ENCODE measurements around the gene OR4C3.
"Not testable (repeated sequence)": the region's sequence is repeated elsewhere in the genome, so short reads cannot be mapped to it uniquely, and the experiment has no call there.

The OR4C3 gene

DNA sequence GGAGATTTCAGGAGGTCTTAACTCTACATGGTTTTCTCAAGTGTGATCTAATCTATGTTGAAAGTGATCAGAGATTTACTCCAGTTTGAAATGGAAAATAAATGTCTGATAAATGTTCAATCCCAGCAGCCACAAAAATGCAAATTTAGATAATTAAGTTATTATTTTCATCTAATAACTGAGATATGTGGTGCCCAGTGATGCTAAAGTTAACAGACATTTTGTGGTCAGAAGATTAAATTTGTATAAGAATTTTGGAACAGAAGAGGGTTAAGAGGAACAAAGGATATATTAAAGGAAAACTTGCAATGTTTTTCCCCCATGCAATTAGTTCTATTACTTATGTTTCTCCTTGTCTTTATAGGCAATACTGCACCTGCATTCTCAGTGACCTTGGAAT, at the start of gene OR4C3:
Gene OR4C3, plus strand, starts transcription at position 301 of the 400 bp plus-strand sequence. CDS start 102 bp downstream, outside the sequence.
- FAIRE-seq; DNase-seq (ENCODE audit: insufficient read length, low spot score): not testable (repeated sequence)

DNA sequence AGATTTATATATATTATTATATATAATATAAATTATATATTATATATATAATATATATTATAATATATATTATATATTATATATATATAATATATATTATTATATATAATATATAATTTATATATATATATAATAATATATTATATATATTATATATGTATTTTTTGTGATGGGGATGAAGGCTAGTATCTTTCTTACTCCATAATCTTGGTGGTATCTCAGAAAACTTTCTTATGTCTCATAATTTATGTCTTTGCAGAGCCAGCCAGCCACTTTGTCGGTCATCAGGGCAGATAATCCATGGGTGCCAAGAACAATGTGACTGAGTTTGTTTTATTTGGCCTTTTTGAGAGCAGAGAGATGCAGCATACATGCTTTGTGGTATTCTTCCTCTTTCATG, 18.8 kb upstream of the OR4C3 start, which contains the start of gene OR4S1:
Gene OR4S1, plus strand, starts transcription at position 301 of the 400 bp plus-strand sequence. Its CDS starts 0 bp downstream, at position 301.
- FAIRE-seq (no peak), DNase-seq (ENCODE audit: insufficient read length, low spot score) (no peak)
- TF ChIP-seq, protein P1, sequence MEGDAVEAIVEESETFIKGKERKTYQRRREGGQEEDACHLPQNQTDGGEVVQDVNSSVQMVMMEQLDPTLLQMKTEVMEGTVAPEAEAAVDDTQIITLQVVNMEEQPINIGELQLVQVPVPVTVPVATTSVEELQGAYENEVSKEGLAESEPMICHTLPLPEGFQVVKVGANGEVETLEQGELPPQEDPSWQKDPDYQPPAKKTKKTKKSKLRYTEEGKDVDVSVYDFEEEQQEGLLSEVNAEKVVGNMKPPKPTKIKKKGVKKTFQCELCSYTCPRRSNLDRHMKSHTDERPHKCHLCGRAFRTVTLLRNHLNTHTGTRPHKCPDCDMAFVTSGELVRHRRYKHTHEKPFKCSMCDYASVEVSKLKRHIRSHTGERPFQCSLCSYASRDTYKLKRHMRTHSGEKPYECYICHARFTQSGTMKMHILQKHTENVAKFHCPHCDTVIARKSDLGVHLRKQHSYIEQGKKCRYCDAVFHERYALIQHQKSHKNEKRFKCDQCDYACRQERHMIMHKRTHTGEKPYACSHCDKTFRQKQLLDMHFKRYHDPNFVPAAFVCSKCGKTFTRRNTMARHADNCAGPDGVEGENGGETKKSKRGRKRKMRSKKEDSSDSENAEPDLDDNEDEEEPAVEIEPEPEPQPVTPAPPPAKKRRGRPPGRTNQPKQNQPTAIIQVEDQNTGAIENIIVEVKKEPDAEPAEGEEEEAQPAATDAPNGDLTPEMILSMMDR (IDR thresholded peaks at IDR 0.05; ENCODE audit: insufficient read depth, missing control alignments), result no peak

DNA sequence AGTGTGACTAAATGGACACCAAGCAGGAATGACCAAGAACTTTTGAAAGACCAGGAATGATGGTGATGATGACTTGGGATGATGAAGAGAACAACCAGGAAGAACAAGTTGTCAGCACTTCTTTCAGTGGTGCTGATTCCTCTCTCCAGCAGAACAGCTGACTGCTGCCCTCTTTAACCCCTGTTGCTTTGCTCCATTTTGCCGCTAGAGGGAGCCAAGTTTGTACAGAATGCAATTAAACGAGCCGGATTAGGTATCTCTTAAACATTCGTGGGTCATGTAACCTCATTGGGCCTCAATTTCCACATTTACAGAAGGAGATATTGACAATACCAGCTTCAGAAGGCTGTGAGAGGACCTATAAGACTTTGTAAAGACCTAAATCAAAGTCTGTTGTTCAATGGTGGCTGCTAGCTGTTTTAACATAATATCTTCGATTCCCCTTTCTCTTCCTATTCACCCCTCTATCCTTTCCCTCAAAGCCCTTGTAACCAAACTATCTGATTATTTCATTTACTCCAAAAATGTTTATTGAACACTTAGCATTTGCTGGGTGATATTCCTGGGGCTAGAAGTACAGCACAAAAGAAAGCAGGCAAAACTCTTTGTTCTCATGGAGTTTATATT, 16.8 kb upstream of the OR4C3 start:
- DNase-seq (ENCODE audit: insufficient read length, low spot score), result no peak
- no peak for FAIRE-seq
- TF ChIP-seq, protein P1 (IDR thresholded peaks at IDR 0.05; ENCODE audit: insufficient read depth, missing control alignments), result peak; percentile 93

DNA sequence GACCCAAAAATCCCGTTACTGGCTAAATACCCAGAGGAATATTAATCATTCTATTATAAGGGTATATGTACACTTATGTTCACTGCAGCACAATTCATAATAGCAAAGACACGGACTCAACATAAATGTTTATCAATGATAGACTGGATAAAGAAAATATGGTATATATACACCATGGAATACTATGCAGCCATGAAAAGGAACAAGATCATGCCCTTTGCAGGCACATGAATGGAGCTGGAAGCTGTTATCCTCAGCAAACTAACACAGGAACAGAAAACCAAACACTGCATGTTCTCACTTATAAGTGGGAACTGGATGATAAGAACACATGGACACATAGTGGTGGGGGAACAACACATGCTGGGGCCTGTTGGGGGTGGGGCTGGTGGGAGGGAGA, 11.1 kb upstream of the OR4C3 start:
- not testable (repeated sequence) for FAIRE-seq; DNase-seq (ENCODE audit: insufficient read length, low spot score)

DNA sequence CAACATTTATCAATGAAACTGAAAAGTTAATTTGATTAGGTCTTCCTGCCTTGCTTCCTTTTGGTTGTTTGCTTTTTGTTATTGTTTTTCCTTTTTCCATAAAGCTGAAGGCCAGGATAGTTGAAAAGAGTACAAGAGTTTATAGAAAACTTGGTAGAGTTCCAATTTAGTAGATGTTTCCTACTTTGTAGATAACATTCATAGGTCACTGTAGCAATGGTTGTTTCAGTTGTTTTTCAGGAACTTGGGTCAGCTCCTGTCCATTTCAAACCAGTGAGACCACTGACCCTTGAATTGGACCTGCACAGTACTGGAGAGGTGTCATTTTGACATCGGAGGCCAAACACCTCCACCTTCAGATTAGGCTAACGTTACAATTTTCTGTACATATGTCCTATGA, 4.9 kb upstream of the OR4C3 start:
- not testable (repeated sequence) for DNase-seq (ENCODE audit: insufficient read length, low spot score); FAIRE-seq

DNA sequence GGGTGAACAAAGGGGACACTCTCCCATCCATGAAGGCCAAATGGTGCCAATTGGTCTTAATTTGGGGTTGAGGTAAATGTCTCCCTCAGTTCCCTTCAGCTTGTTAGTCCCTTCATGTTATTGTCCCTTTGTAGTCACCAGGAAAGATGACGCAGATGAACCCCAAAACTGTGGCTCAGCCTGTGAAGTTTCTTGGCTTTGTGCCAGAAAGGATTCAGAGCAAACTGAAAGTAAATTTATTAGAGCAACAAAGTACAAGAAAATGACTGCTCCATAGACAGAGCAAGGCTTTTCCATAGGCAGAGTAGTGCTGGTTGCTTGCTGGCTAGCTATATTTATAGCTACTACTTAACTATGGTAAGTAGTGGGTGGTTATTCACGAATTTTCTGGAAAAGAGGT, 16.7 kb downstream of the OR4C3 start:
- DNase-seq (ENCODE audit: insufficient read length, low spot score), result no peak
- TF ChIP-seq, protein P1 (IDR thresholded peaks at IDR 0.05; ENCODE audit: insufficient read depth, missing control alignments), result no peak
- no peak for FAIRE-seq

DNA sequence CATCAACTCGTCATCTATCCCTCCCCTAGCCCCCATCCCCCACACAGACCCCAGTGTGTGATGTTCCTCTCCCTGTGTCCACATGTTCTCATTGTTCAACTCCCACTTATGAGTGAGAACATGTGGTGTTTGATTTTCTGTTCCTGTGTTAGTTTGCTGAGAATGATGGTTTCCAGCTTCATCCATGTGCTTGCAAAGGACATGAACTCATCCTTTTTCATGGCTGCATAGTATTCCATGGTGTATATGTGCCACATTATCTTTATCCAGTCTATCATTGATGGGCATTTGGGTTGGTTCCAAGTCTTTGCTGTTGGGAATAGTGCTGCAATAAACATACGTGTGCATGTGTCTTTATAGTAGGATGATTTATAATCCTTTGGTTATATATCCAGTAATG, 17.8 kb downstream of the OR4C3 start:
- DNase-seq (ENCODE audit: insufficient read length, low spot score); FAIRE-seq: not testable (repeated sequence)

DNA sequence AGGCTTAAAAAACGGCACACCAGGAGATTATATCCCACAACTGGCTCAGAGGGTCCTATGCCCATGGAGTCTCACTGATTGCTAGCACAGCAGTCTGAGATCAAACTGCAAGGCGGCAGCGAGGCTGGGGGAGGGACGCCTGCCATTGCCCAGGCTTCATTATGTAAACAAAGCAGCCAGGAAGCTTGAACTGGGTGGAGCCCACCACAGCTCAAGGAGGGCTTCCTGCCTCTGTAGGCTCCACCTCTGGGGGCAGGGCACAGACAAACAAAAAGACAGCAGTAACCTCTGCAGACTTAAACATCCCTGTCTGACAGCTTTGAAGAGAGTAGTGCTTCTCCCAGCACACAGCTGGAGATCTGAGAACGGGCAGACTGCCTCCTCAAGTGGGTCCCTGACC, 21.6 kb downstream of the OR4C3 start:
- not testable (repeated sequence) for DNase-seq (ENCODE audit: insufficient read length, low spot score); FAIRE-seq

DNA sequence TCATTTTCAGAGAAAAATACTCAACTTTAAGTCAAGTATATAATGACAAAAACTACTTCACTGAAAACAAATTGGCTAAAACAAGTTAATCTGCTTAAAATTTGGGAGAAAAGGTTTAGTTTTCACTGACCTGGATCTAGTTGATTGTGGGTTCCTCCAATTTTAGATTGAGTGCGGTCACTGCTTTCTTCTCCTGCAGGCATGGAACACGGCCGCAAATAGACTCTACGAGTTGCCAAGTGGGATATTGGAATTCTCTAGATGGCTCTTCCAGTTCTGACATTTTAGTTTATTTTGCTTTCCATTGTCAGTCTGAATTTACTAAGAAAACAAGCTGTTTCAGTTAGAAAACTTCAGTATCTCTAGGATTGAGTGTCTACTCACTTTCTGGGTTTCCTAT, 29.3 kb downstream of the OR4C3 start:
- TF ChIP-seq, protein P1 (IDR thresholded peaks at IDR 0.05; ENCODE audit: insufficient read depth, missing control alignments), result no peak

DNA sequence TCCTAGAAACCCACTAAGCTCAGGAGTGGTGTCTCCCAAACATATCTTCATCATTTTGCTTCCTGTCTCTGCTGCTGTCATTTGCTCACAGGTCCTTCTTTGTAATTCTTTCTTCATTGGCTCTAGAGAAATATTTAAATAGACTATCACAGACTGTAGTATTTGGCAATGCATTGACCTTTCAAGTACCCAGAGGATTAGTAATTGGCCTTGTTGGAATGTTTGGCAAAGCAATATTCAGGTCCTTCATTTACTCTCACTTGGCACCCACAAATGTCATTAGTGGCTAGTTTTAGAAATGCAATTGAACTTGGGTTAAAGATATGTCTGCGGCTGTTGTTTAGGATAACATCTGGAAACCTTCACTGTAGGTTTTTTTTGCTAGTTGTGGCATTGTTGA, 30.0 kb downstream of the OR4C3 start:
- DNase-seq (ENCODE audit: insufficient read length, low spot score) (no peak), FAIRE-seq (no peak)
- TF ChIP-seq, protein P1 (IDR thresholded peaks at IDR 0.05; ENCODE audit: insufficient read depth, missing control alignments), result no peak

More for the DNA sequence above, 29.3 kb downstream of the OR4C3 start:
- no peak for FAIRE-seq
- no peak for DNase-seq (ENCODE audit: insufficient read length, low spot score)

DNA sequence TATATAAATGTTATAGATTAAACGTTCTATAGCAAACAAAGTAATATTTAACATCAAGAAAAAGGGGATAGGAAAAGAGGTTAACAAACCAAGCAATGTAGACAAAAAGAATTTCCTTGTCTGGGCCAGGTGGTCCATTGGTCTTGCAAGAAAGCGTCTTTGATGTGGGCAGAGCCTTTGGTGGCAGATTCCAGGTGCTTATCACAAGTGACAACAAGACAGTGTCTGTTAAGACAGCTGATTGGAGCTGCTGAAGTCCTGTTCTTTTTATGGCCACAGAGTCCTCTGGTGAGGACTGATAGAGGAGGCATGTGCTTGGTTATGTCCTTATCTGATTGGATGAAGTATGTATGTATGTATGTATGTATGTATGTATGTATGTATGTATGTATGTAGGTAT, 36.6 kb downstream of the OR4C3 start:
- DNase-seq (ENCODE audit: insufficient read length, low spot score); FAIRE-seq: not testable (repeated sequence)
